Body of pancreas (tissue), 4 donors: ENCODE results near the gene CYFIP1. TPM values are rescaled to one million over a fixed set of nuclear protein-coding genes. Genes with fewer than 3 reads are reported as not detected.

Source experiments
- ATAC-seq: fragments of 150-250 bp; one replicate; pipeline ENCODE4 v1.9.1; 2016
- DNase-seq, 4 donors: peaks; one replicate each; pipeline ENCODE4 v3.0.0-alpha.2; 2019
- H3K27ac ChIP-seq, 4 donors: fragments of 200-600 bp; sonication (generic); 1 replicate in 3 of 4; 2 replicates in 1 of 4; pipeline versions ENCODE4 v1.5.1 to v1.6.1; 2016 to 2019; ENCODE audit warnings: mild to moderate bottlenecking in 1 of 4, mixed read lengths in 1 of 4, moderate library complexity in 1 of 4
- H3K27me3 ChIP-seq, 2 donors: fragments of 200-600 bp; sonication (generic); one replicate each; pipeline ENCODE4 v1.6.0; 2016; ENCODE audit warnings: mild to moderate bottlenecking in 1 of 2
- H3K36me3 ChIP-seq, 2 donors: fragments of 200-600 bp; sonication (generic); replicated peaks in 1 of 2; 2 replicates each; pipeline ENCODE4 v1.5.1; 2016; ENCODE audit warnings: low read depth in 2 of 2; ENCODE audit not compliant: insufficient read depth in 1 of 2
- H3K4me1 ChIP-seq: fragments of 200-600 bp; sonication (generic); one replicate; pipeline ENCODE4 v1.6.0; 2016
- H3K4me3 ChIP-seq, 2 donors: fragments of 200-600 bp; sonication (generic); 1 replicate in 1 of 2; 2 replicates in 1 of 2; pipeline ENCODE4 v1.5.1; 2016 to 2019
- H3K9me3 ChIP-seq, 3 donors: fragments of 200-600 bp; sonication (generic); 1 replicate in 2 of 3; 2 replicates in 1 of 3; pipeline ENCODE4 v1.5.1; 2016
- POLR2A ChIP-seq, 3 donors: fragments of 450-650 bp; IDR thresholded peaks; one replicate each; pipeline ENCODE4 v1.6.1; 2016; ENCODE audit warnings: antibody characterized with exemption in 3 of 3, mild to moderate bottlenecking in 2 of 3
- WGBS, 2 donors: methylation state at CpG; one replicate each; pipeline ENCODE4 v1.1.5; 2017; 5-methylcytosine and 5-hydroxymethylcytosine counted together
- intact Hi-C: fragments of 100-400 bp; cut with DNase I; formaldehyde crosslinking; loops from one replicate; pipeline ENCODE4 v1.15.1; 2023
- total RNA-seq, 2 donors: library from RNA; depleted of rRNA; stranded (reverse); fragments of >200 nt; gene quantifications; one replicate each; pipeline ENCODE4 v1.1.0, GENCODE V29; 2016
- TF ChIP-seq, protein P1 (sequence below), 7 experiments: fragments of 450-650 bp in 4 of 7; fragments of 200-600 bp in 3 of 7; sonication (generic) in 3 of 7; IDR thresholded peaks; one replicate each; pipeline ENCODE4 v1.5.1; 2016 to 2019; ENCODE audit warnings: antibody characterized with exemption in 7 of 7

CYFIP1 gene
- total RNA-seq, 2 donors from 2014 or later: 68.5 to 68.6 TPM

DNA sequence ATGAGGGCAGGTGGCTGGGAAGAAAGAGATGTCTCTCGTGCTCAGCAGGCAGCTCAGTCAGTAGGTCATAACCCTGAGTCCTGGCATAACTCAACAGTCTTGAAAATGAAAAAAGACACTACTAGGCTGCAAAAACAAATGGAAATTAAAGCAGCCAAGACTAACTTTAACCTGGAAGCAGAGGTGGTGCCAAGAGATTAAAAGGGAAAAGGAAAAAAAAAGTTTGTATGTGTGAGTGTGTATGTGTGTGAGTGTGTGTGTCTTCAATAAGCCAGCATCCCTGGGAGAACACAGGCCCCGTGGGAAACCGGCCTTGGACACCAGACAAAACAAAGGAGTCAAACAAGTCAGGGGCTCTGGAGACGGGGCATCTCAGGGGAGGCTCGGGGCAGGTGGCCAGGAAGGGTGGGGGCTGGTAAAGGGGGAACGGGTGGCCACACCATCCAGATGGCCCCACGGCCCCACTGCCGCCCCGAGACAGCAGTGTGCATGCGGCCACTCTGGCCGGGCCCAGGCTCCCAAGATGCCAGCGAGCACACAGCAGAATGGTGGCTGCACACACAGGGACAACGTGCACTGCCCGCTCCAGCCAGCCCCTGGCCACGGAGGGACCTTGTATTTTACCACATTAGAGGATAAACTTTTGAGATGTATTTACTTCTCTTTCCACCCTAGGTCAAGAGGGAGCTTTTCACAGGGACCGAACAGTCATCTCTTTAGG is 23.8 kb downstream of the CYFIP1 start:
- ATAC-seq (peak; percentile 24), DNase-seq (no peak)
- 28 to 44% methylated on average over 12 to 16 of the region's 16 CpGs for WGBS, 2 donors
- H3K4me3 ChIP-seq: no peak overlapping the region
- intact Hi-C loops: no loop called here
- H3K27ac ChIP-seq: peak overlapping the region in 2 of 4 donors; percentile 10 to 37
- H3K9me3 ChIP-seq: no peaks in the 10 kb centered on the region
- H3K36me3 ChIP-seq: no peaks in the 10 kb centered on the region
- H3K27me3 ChIP-seq: no peaks in the 10 kb centered on the region
- TF ChIP-seq POLR2A (IDR thresholded peaks at IDR 0.05): no peak
- TF ChIP-seq, protein P1, sequence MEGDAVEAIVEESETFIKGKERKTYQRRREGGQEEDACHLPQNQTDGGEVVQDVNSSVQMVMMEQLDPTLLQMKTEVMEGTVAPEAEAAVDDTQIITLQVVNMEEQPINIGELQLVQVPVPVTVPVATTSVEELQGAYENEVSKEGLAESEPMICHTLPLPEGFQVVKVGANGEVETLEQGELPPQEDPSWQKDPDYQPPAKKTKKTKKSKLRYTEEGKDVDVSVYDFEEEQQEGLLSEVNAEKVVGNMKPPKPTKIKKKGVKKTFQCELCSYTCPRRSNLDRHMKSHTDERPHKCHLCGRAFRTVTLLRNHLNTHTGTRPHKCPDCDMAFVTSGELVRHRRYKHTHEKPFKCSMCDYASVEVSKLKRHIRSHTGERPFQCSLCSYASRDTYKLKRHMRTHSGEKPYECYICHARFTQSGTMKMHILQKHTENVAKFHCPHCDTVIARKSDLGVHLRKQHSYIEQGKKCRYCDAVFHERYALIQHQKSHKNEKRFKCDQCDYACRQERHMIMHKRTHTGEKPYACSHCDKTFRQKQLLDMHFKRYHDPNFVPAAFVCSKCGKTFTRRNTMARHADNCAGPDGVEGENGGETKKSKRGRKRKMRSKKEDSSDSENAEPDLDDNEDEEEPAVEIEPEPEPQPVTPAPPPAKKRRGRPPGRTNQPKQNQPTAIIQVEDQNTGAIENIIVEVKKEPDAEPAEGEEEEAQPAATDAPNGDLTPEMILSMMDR (IDR thresholded peaks at IDR 0.05): no peak
- H3K4me1 ChIP-seq: peaks cover 62% of the 10 kb centered on the region

DNA sequence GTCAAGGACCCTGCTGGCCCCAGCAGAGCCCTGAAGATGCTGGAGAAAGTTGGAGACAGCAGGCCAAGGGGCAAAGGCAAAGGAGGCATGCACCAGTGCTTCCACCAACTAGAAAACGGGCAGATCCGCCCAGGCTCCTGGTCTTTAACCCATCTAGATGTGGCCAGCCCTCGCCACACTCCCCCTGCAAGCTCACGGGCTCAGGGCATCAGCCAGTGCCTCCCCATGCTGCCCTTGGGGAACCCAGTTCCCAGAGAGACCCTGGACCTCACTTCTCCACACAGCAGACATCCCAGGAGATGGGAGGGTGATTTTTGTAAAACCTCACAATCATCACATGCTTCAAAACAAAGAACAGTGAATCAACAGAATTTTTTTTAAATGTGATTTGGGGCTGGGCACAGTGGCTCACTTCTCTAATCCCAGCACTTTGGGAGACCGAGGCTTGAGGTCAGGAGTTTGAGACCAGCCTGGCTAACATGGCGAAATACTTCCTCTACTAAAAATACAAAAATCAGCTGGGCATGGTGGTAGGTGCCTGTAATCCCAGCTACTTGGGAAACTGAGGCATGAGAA is 24.5 kb downstream of the CYFIP1 start:
- intact Hi-C loops: no loop called here
- WGBS, 2 donors: 81 to 82% methylated on average over 6 of the region's 6 CpGs
- Histone ChIP-seq H3K4me3 (no peak overlapping the region), H3K27me3 (no peaks in the 10 kb centered on the region), H3K4me1 (peaks cover 61% of the 10 kb centered on the region), H3K36me3 (no peaks in the 10 kb centered on the region), H3K27ac (peak overlapping the region in 2 of 4 donors; percentile 10 to 37), H3K9me3 (no peaks in the 10 kb centered on the region)
- TF ChIP-seq, protein P1 (IDR thresholded peaks at IDR 0.05): no peak
- TF ChIP-seq POLR2A (IDR thresholded peaks at IDR 0.05): no peak
- ATAC-seq: no peak
- no peak for DNase-seq

DNA sequence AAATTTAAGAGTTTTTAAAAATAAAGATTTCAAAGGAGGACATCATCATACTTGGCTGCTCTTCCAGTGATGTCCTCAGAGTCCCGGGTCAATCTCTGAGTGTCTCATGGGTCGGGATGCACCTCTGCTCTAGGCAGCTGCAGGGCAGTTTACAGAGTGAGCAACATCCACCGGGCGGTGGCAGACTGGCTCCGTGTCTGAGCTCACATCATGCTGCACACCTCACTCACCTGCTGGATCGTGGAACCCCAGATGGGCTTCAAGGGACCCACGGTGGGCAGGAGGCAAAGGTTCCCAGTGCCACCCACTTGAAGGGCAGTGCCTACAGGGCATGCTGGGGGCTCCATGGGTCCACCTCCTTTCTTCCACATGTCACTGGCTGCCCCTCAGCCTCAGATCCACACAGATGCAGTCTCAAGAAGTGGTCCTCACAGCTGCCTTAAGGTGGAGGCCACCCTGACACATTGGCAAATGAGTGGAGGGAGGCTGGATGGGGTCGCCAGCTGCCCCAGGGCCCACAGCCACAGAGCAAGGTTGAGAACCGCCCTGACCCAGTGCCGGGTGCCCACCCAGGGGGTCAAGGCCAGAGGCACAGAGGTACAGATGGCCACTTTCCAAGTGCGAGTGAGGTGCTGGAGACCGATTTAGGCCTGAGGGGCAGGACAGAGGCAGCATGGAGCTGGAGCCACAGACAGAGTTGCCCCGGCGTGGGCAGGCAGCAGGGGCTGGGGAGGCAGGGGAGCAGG is 25.2 kb downstream of the CYFIP1 start:
- H3K27ac ChIP-seq: peak overlapping the region in 2 of 4 donors; percentile 1 to 10
- intact Hi-C loops: no loop called here
- TF ChIP-seq, protein P1 (IDR thresholded peaks at IDR 0.05): peak in 2 of 7 experiments; percentile 12 to 19
- TF ChIP-seq POLR2A (IDR thresholded peaks at IDR 0.05): no peak
- WGBS, 2 donors: 48 to 62% methylated on average over 12 to 14 of the region's 14 CpGs
- no peak for ATAC-seq
- H3K4me3 ChIP-seq: no peak overlapping the region
- H3K4me1 ChIP-seq: peaks cover 58% of the 10 kb centered on the region
- H3K36me3 ChIP-seq: no peaks in the 10 kb centered on the region
- peak in 2 of 4 donors; percentile 38 to 42 for DNase-seq
- H3K27me3 ChIP-seq: no peaks in the 10 kb centered on the region
- H3K9me3 ChIP-seq: no peaks in the 10 kb centered on the region

DNA sequence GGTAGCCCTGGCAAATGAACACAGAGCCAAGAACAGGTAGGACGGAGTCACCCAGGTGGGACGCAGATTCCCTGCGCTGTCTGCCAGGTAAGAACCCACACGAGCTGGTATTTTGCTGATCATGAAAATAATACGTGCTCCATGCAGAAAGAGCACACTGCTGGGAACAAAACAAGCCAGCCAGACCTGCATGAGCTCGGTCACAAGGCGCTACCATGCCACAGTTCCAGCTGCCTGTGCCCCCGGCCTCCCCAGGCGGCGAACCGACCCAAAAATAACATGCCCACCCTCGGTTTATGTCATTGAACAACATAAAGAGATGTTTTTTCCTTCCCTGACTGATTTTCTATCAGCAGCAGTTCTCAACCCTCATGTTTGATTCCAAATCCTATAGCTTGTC is 25.8 kb downstream of the CYFIP1 start:
- intact Hi-C loops: no loop called here
- no peak for DNase-seq
- Histone ChIP-seq H3K4me1 (peaks cover 52% of the 10 kb centered on the region), H3K36me3 (no peaks in the 10 kb centered on the region), H3K4me3 (no peak overlapping the region), H3K27ac (no peak overlapping the region), H3K27me3 (no peaks in the 10 kb centered on the region), H3K9me3 (no peaks in the 10 kb centered on the region)
- 84 to 87% methylated on average over 12 of the region's 12 CpGs for WGBS, 2 donors
- no peak for ATAC-seq
- TF ChIP-seq POLR2A (IDR thresholded peaks at IDR 0.05): no peak
- TF ChIP-seq, protein P1 (IDR thresholded peaks at IDR 0.05): no peak
